ENCODE data around the gene UHRF2.

- no peak for TF ChIP-seq CTCF (IDR thresholded peaks at IDR 0.05)
- TF ChIP-seq POLR2A (IDR thresholded peaks at IDR 0.05) = no peak
Observed at GRCh38 chr9:6489099-6489498, 76.1 kb downstream of the UHRF2 start.

All from Peyer's patch (tissue), 4 donors.